NCI-H2171 (cell line): ENCODE results near the gene GMPR.
A peak's percentile ranks its signal among the peaks of the same experiment; 100 is the strongest.

Experiments used
- DNase-seq: peaks from one replicate; lab custom pipeline; 2025; lab: John Stamatoyannopoulos, UW

GMPR gene

DNA sequence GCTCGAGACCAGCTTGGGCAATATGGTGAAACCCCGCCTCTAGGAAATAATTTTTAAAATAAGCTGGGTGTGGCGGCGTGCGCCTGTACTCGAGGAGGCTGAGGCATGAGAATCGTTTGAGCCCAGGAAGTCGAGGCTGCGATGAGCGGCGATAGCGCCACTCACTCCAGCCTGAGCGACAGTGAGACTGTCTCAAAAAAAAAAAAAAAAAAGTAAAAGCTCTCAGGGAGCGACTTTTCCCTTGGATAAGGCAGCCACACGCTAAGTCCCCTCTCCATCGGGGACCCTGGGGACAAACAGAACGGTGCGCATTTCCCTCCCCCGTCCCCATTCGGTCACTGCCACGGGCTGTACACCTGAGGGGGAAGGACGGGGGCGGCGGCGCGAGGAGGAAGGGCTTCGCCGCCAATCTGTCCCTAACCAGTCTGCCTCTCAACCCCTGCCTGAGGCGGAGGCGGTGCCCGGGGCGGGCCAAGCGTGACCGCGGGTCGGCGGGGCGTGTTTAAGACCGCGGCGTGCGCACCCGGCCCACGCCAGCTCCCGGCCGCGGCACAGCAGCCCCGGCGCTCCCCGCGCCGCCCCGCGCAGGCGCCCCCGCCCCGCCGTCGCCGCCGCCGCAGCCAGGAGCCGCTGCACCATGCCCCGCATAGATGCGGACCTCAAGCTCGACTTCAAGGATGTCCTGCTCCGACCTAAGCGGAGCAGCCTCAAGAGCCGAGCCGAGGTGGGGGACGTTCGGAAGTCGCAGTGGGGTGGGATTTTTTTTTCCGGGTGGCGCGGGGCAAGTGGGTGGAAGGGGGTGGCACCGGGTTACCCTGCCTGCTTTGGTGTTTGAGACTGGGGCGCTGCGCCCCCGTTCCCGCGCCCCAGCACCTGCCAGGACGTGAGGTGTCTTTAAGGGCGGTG is at the start of gene GMPR:
Gene GMPR (plus strand): TSS at position 531 of the 906 bp plus-strand sequence. CDS start 107 bp downstream, at position 638.
- DNase-seq, result peak; percentile 57

DNA sequence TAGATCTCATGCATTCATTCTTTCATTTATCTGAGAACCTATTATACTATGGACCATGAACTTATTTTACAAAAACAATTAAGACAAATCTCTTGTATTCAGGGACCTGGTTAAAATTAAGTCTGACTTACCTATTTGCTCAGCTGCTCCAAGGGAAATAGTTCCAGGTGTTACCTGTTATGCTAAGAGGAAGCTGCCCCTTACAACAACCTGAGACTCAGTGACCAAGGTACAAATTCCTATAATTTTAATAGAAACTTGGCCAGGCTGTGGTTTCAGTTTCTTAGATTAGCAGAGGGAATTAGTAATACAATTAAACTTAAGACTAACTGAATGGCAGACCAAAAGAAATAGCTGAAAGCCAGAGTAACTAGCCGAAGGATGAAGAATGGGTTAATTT is 48.2 kb upstream of the GMPR start:
- DNase-seq, result no peak

- no peak for DNase-seq
Observed at GRCh38 chr6:16196260-16196983, 42.0 kb upstream of the GMPR start.

DNA sequence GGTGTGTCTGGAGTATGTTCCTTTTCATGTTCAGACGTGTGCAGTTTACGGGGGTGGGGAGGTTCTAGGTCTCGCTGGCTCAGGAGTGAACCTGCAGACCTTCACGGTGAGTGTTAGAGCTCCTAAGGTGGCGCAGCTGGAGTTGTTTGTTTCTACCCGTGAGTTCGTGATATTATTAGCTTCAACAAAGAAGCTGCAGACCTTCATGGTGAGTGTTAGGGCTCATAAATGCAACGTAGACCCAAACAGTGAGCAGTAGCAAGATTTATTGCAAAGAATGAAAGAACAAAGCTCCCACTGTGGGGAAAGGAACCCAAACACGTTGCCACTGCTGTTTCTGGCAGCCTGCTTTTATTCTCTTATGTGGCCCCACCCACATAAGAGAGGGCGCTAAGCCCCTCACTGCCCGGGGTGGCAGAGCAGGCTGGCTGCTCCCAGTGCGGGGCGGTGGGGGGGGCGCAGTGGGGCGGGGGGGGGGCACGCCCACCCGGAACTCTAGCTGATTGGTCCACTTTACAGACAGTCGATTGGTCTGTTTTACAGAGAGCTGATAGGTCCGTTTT is 41.3 kb upstream of the GMPR start:
- no peak for DNase-seq

DNA sequence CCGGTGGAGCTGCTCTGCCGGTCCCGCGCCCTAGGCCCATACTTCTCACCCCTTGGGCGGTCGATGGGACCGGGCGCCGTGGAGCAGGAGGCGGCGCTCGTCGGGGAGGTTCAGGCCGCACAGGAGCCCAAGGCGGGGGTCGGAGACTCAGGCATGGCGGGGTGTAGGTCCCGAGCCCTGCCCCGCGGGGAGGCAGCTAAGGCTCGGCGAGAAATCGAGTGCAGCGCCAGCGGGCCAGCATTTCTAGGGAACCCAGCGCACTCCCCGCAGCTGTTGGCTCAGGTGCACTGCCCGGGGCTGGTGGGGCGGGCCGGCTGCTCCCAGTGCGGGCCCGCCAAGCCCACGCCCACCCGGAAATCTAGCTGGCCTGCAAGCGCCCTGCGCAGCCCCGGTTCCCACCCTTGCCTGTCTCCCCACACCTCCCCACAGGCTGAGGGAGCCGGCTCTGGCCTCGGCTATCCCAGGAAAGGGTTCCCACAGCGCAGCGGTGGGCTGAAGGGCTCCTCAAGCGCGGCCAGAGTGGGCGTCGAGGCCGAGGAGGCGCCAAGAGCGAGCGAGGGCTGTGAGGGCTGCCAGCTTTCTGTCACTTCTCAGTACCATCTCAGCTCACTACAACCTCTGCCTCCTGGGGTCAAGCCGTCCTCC is 40.2 kb upstream of the GMPR start:
- DNase-seq, result no peak

- DNase-seq, result no peak
Observed at GRCh38 chr6:16199804-16200203, 38.6 kb upstream of the GMPR start.

- peak; percentile 8 for DNase-seq
Observed at GRCh38 chr6:16200321-16200883, 38.0 kb upstream of the GMPR start.

- DNase-seq, result no peak
Observed at GRCh38 chr6:16201706-16202105, 36.7 kb upstream of the GMPR start.

GRCh38 chr6:16204653-16205376 is 33.6 kb upstream of the GMPR start:
- DNase-seq, result no peak

DNA sequence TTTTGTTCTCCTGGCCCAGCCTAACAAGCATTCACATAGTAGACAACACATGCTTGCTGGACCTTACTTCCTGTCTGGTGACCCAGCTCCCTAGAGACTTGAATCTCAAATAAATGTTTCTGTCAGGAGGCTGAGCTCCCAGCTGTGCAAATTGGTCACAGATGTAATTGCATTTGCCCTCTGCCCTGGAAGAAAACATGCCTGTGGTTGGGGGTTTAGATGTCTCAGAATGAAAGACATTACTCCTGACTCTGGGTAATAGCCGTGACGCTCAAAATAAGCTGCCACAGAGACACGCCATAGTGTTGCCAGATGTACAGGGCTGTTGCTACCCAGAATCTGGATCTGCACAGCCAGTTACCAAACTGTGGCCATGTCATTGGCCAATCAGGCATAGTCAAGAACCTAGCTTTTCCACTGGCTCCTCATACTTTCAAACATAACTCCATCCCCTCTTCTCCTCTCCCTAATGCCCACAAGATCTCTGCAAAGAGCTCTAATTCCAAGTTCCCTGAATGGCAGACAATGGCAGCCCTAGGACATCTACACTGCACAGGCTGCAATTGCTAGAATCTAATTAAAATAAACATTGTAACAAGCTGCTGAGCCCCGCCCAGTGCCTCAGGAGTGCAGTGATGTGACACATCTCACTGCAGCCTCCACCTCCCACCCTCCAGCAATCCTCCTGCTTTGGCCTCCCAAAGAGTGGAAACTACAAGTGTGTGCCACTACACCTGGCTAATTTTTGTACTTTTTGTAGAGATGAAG is 32.8 kb upstream of the GMPR start:
- peak; percentile 26 for DNase-seq

- peak; percentile 15 for DNase-seq
Observed at GRCh38 chr6:16206595-16207037, 31.8 kb upstream of the GMPR start.

DNA sequence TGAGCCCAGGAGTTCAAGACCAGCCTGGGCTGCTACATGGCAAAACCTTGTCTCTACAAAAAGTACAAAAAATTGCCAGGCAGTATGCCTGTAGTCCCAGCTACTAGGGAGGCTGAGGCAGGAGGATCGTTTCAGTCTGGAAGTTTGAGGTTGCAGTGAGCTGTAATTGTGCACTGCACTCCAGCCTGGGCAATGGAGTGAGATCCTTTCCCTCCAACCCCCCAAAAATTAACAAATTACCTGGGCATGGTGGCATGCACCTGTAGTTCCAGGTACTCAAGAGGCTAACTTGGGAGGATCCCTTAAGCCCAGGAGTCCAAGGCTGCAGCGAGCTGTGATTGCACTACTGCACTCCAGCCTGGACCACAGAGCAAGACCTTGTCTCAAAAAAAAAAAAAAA is 29.4 kb upstream of the GMPR start:
- no peak for DNase-seq

DNA sequence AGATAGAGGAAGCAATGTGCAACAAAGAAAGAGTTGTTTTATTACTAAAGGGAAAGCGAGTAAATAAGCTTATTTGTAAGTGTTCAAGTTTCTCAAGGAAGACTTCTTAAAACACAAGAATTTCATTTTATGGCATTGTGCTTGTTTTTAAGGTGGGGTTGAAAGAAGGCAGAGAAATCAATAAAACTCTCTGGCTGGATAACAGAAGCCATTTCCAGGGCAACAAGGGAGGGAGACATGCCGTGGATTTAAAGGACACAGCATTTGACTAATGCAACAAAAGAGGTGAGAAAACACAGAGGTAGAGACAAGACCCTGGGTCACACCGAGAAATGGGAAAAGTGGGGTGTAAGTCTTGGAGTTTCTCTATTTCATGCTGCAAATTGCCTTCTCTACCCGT is 28.8 kb upstream of the GMPR start:
- DNase-seq, result no peak

- no peak for DNase-seq
Observed at GRCh38 chr6:16212276-16212675, 26.1 kb upstream of the GMPR start.

GRCh38 chr6:16216501-16217155 is 21.8 kb upstream of the GMPR start:
- no peak for DNase-seq

- DNase-seq, result no peak
Observed at GRCh38 chr6:16217156-16217721, 21.1 kb upstream of the GMPR start.

GRCh38 chr6:16222826-16223225 is 15.6 kb upstream of the GMPR start:
- no peak for DNase-seq

DNA sequence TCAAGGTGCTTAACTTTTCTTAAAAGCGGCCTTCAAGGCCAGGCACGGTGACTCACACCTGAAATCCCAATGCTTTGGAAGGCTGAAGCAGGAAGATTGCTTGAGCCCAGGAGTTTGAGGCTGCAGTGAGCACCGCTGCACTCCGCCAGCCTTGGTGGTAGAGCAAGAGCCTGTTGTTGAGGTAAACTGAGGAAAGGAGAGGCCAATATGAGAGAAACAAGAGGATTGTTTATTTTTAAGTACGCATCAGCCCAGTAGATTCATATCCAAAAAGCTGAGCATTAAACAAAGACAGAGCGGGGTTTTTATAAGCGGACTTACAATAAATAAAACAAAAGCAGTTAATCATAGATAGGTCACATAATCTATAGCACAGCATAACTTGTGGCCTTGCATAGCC is 15.0 kb upstream of the GMPR start:
- DNase-seq, result no peak

GRCh38 chr6:16224409-16224808 is 14.0 kb upstream of the GMPR start:
- no peak for DNase-seq
